ENCODE measurements around the gene KCNK17.

KCNK17 gene

GRCh38 chr6:39282774-39283173 is 31.4 kb downstream of the KCNK17 start:
- Histone ChIP-seq H3K79me2 (ENCODE audit: insufficient read depth, low read length) (no peaks in the 10 kb centered on the region), H3K9me3 (ENCODE audit: insufficient read depth, low read depth, low read length) (no peaks in the 10 kb centered on the region), H3F3A (ENCODE audit: low read depth) (no peaks in the 10 kb centered on the region), H3K36me3 (ENCODE audit: insufficient read depth, low read length) (no peaks in the 10 kb centered on the region), H4K20me1 (ENCODE audit: insufficient read depth, low read length, poor library complexity, severe bottlenecking) (no peaks in the 10 kb centered on the region), H3K9ac (ENCODE audit: low read depth, low read length, poor library complexity, severe bottlenecking) (no peak overlapping the region), H3K9me2 (replicated peaks; ENCODE audit: low read depth, low read length) (no peaks in the 10 kb centered on the region), H3K4me2 (ENCODE audit: low read depth, low read length, poor library complexity, severe bottlenecking) (no peak overlapping the region), H3K4me3 (ENCODE audit: low read length, poor library complexity, severe bottlenecking) (no peak overlapping the region), H3K4me1 (ENCODE audit: insufficient read depth, low read length, poor library complexity, severe bottlenecking) (peaks cover 3% of the 10 kb centered on the region), H2AFZ (ENCODE audit: low read length) (no peak overlapping the region), H3K27me3 (ENCODE audit: insufficient read depth, low read length, poor library complexity, severe bottlenecking) (no peaks in the 10 kb centered on the region)
- TF ChIP-seq EZH2phosphoT487 (IDR thresholded peaks at IDR 0.05; ENCODE audit: borderline replicate concordance) (no peak), CTCF (conservative IDR thresholded peaks at IDR 0.05; ENCODE audit: low read length) (no peak)

- H3K9ac ChIP-seq (ENCODE audit: low read depth, low read length, poor library complexity, severe bottlenecking): no peak overlapping the region
- H3K27me3 ChIP-seq (ENCODE audit: insufficient read depth, low read length, poor library complexity, severe bottlenecking): no peaks in the 10 kb centered on the region
- no peaks in the 10 kb centered on the region for H3K9me3 ChIP-seq (ENCODE audit: insufficient read depth, low read depth, low read length)
- no peak overlapping the region for H3K4me3 ChIP-seq (ENCODE audit: low read length, poor library complexity, severe bottlenecking)
- no peaks in the 10 kb centered on the region for H4K20me1 ChIP-seq (ENCODE audit: insufficient read depth, low read length, poor library complexity, severe bottlenecking)
- H2AFZ ChIP-seq (ENCODE audit: low read length): no peak overlapping the region
- peaks cover 3% of the 10 kb centered on the region for H3K4me1 ChIP-seq (ENCODE audit: insufficient read depth, low read length, poor library complexity, severe bottlenecking)
- no peak for TF ChIP-seq EZH2phosphoT487 (IDR thresholded peaks at IDR 0.05; ENCODE audit: borderline replicate concordance)
- TF ChIP-seq CTCF (conservative IDR thresholded peaks at IDR 0.05; ENCODE audit: low read length): no peak
- H3K4me2 ChIP-seq (ENCODE audit: low read depth, low read length, poor library complexity, severe bottlenecking): no peak overlapping the region
- no peaks in the 10 kb centered on the region for H3K9me2 ChIP-seq (replicated peaks; ENCODE audit: low read depth, low read length)
- no peaks in the 10 kb centered on the region for H3K79me2 ChIP-seq (ENCODE audit: insufficient read depth, low read length)
- no peaks in the 10 kb centered on the region for H3K36me3 ChIP-seq (ENCODE audit: insufficient read depth, low read length)
- no peaks in the 10 kb centered on the region for H3F3A ChIP-seq (ENCODE audit: low read depth)
Measured at GRCh38 chr6:39281312-39281980, 32.8 kb downstream of the KCNK17 start.

- Histone ChIP-seq H4K20me1 (ENCODE audit: insufficient read depth, low read length, poor library complexity, severe bottlenecking) (no peaks in the 10 kb centered on the region), H3F3A (ENCODE audit: low read depth) (no peaks in the 10 kb centered on the region), H3K27me3 (ENCODE audit: insufficient read depth, low read length, poor library complexity, severe bottlenecking) (no peaks in the 10 kb centered on the region), H2AFZ (ENCODE audit: low read length) (no peak overlapping the region), H3K79me2 (ENCODE audit: insufficient read depth, low read length) (no peaks in the 10 kb centered on the region), H3K4me1 (ENCODE audit: insufficient read depth, low read length, poor library complexity, severe bottlenecking) (peaks cover 3% of the 10 kb centered on the region), H3K9ac (ENCODE audit: low read depth, low read length, poor library complexity, severe bottlenecking) (no peak overlapping the region), H3K36me3 (ENCODE audit: insufficient read depth, low read length) (no peaks in the 10 kb centered on the region), H3K9me2 (replicated peaks; ENCODE audit: low read depth, low read length) (no peaks in the 10 kb centered on the region), H3K9me3 (ENCODE audit: insufficient read depth, low read depth, low read length) (no peaks in the 10 kb centered on the region), H3K4me2 (ENCODE audit: low read depth, low read length, poor library complexity, severe bottlenecking) (no peak overlapping the region), H3K4me3 (ENCODE audit: low read length, poor library complexity, severe bottlenecking) (no peak overlapping the region)
- no peak for TF ChIP-seq CTCF (conservative IDR thresholded peaks at IDR 0.05; ENCODE audit: low read length)
- no peak for TF ChIP-seq EZH2phosphoT487 (IDR thresholded peaks at IDR 0.05; ENCODE audit: borderline replicate concordance)
Measured at GRCh38 chr6:39280247-39280731, 33.9 kb downstream of the KCNK17 start.
